ENCODE measurements around the gene TTC14.

DNA sequence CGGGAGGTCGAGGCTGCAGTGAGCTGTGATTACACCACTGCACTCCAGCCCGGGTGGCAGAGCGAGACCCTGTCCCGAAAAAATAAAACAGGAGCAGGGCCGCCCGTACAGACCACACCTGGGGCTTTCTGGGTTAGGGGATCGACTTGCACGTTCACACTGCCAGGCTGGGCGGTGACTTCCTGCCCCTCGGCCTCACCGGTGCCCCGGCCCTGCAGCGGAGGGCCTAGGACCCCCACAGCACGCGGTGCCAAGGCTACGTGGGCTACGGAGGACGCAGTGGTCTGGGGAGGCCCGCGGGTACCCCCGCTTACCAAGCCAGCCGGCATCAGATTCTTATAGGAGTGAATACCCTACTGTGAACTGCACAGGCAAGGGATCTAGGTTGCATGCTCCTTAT lies 11.6 kb upstream of the TTC14 start:
- TF ChIP-seq, protein P1, sequence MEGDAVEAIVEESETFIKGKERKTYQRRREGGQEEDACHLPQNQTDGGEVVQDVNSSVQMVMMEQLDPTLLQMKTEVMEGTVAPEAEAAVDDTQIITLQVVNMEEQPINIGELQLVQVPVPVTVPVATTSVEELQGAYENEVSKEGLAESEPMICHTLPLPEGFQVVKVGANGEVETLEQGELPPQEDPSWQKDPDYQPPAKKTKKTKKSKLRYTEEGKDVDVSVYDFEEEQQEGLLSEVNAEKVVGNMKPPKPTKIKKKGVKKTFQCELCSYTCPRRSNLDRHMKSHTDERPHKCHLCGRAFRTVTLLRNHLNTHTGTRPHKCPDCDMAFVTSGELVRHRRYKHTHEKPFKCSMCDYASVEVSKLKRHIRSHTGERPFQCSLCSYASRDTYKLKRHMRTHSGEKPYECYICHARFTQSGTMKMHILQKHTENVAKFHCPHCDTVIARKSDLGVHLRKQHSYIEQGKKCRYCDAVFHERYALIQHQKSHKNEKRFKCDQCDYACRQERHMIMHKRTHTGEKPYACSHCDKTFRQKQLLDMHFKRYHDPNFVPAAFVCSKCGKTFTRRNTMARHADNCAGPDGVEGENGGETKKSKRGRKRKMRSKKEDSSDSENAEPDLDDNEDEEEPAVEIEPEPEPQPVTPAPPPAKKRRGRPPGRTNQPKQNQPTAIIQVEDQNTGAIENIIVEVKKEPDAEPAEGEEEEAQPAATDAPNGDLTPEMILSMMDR (IDR thresholded peaks at IDR 0.05): no peak
- no peak for TF ChIP-seq POLR2A (IDR thresholded peaks at IDR 0.05)
